ENCODE measurements around the gene LMX1B.

The LMX1B gene

GRCh38 chr9:126642839-126643238, 29.1 kb downstream of the LMX1B start (continued):
- TF ChIP-seq PRDM10 (tag by site-specific recombination; IDR thresholded peaks at IDR 0.05) = peak; percentile 74
- TF ChIP-seq ZBTB20 (tag by site-specific recombination; IDR thresholded peaks at IDR 0.05) = no peak
- no peak for TF ChIP-seq RBAK (tag by site-specific recombination; IDR thresholded peaks at IDR 0.05)
- peak; percentile 72; the same call in 1 of the 2 replicates for TF ChIP-seq ZXDB (tag by site-specific recombination; IDR thresholded peaks at IDR 0.05)
- TF ChIP-seq ZNF280D (tag by site-specific recombination; IDR thresholded peaks at IDR 0.05) = no peak
- TF ChIP-seq ZNF530 (tag by site-specific recombination; IDR thresholded peaks at IDR 0.05; ENCODE audit: low read depth) = no peak
- peak; percentile 53; the same call in 1 of the 2 replicates for TF ChIP-seq FEZF1 (tag by site-specific recombination; IDR thresholded peaks at IDR 0.05)
- no peak for TF ChIP-seq ATF2 (tag by site-specific recombination; IDR thresholded peaks at IDR 0.05; ENCODE audit: low read depth)
- TF ChIP-seq GFI1B (tag by site-specific recombination; IDR thresholded peaks at IDR 0.05) = no peak
- TF ChIP-seq ZNF701 (tag by site-specific recombination; IDR thresholded peaks at IDR 0.05) = no peak
- TF ChIP-seq ZNF157 (tag by site-specific recombination; IDR thresholded peaks at IDR 0.05) = no peak
- TF ChIP-seq ZNF140 (tag by site-specific recombination; IDR thresholded peaks at IDR 0.05) = no peak
- TF ChIP-seq INSM2 (tag by site-specific recombination; IDR thresholded peaks at IDR 0.05) = no peak
- TF ChIP-seq SP3 (tag by site-specific recombination; IDR thresholded peaks at IDR 0.05) = no peak
- TF ChIP-seq TSHZ1 (tag by site-specific recombination; IDR thresholded peaks at IDR 0.05; ENCODE audit: borderline replicate concordance) = no peak
- TF ChIP-seq SALL2 (tag by site-specific recombination; IDR thresholded peaks at IDR 0.05; ENCODE audit: borderline replicate concordance) = no peak
- TF ChIP-seq CTCF (tag by site-specific recombination; IDR thresholded peaks at IDR 0.05) = no peak
- no peak for TF ChIP-seq ZFP41 (tag by site-specific recombination; IDR thresholded peaks at IDR 0.05; ENCODE audit: borderline replicate concordance)
- TF ChIP-seq ZNF510 (tag by site-specific recombination; IDR thresholded peaks at IDR 0.05; ENCODE audit: insufficient replicate concordance) = no peak
- TF ChIP-seq ZIC2 (tag by site-specific recombination; IDR thresholded peaks at IDR 0.05) = peak; percentile 83
- TF ChIP-seq ZNF341 (tag by site-specific recombination; IDR thresholded peaks at IDR 0.05; ENCODE audit: low read depth) = peak; percentile 21; the same call in 1 of the 2 replicates
- no peak for TF ChIP-seq ZNF292 (tag by site-specific recombination; IDR thresholded peaks at IDR 0.05; ENCODE audit: borderline replicate concordance, low read depth)

Data from HEK293 (cell line).